IMR-90 (cell line): ENCODE measurements around the gene NOX3. TPM values are rescaled to one million over a fixed set of nuclear protein-coding genes. Genes with fewer than 3 reads are reported as not detected.

Experiments
- ATAC-seq: fragments of 200-7000 bp; cut with Tn5 transposase; 2 replicates; pipeline ENCODE4 v1.9.1; 2020; ENCODE audit warnings: low read depth, mild to moderate bottlenecking, moderate library complexity
- BruUV-seq: library from RNA; stranded (reverse); fragments of 400-500 nt; replicated peaks from 2 replicates; lab custom pipeline; 2021; lab: Mats Ljungman, UMichigan
- CTCF ChIA-PET: fragments of 300-600 bp; formaldehyde crosslinking; extraction: SDS; loops from one replicate; lab custom pipeline; 2021; ENCODE audit warnings: antibody characterized with exemption; lab: Yijun Ruan, JAX
- POLR2A ChIA-PET: fragments of 300-600 bp; sonication (Branson Sonifier 250); formaldehyde crosslinking; loops from one replicate; lab custom pipeline; 2022; ENCODE audit warnings: antibody characterized with exemption; ENCODE audit not compliant: unreplicated experiment; lab: Charles Lee
- DNase-seq: peaks from one replicate; pipeline ENCODE4 v3.0.0; 2013
- H2AFZ ChIP-seq: replicated peaks from 2 replicates; pipeline ENCODE3; 2013; ENCODE audit warnings: low read length, mild to moderate bottlenecking; ENCODE audit not compliant: poor library complexity
- H2AK5ac ChIP-seq: 2 replicates; pipeline ENCODE4 v1.6.1; 2013; ENCODE audit warnings: low read depth, low read length, inconsistent platforms
- H2AK9ac ChIP-seq: replicated peaks from 2 replicates; pipeline ENCODE3; 2013; ENCODE audit warnings: mild to moderate bottlenecking, low read depth, low read length, moderate library complexity; ENCODE audit not compliant: poor library complexity
- H2BK120ac ChIP-seq: 2 replicates; pipeline ENCODE4 v1.6.1; 2013; ENCODE audit warnings: low read depth, low read length, inconsistent platforms
- H2BK15ac ChIP-seq: 3 replicates; pipeline ENCODE4 v1.6.1; 2013; ENCODE audit warnings: low read depth, low read length, inconsistent platforms
- H2BK20ac ChIP-seq: 2 replicates; pipeline ENCODE4 v1.6.1; 2013; ENCODE audit warnings: low read depth, mild to moderate bottlenecking, inconsistent platforms, low read length, moderate library complexity
- H2BK5ac ChIP-seq: 2 replicates; pipeline ENCODE4 v1.6.1; 2013; ENCODE audit warnings: mild to moderate bottlenecking, low read depth, low read length, inconsistent platforms; ENCODE audit not compliant: poor library complexity, severe bottlenecking
- H3K14ac ChIP-seq: replicated peaks from 2 replicates; pipeline ENCODE4 v1.6.1; 2013; ENCODE audit warnings: low read depth, low read length, inconsistent platforms
- H3K18ac ChIP-seq: 2 replicates; pipeline ENCODE4 v1.6.1; 2013; ENCODE audit warnings: low read depth, low read length, control low read depth
- H3K23ac ChIP-seq: 2 replicates; pipeline ENCODE4 v1.6.1; 2013; ENCODE audit warnings: low read depth, low read length, inconsistent platforms
- H3K27ac ChIP-seq: 2 replicates; pipeline ENCODE4 v1.5.1; 2013; ENCODE audit warnings: mild to moderate bottlenecking, control low read depth, low read length; ENCODE audit not compliant: insufficient read depth
- H3K27me3 ChIP-seq: 2 replicates; pipeline ENCODE4 v1.6.1; 2013; ENCODE audit warnings: low read length; ENCODE audit not compliant: control insufficient read depth, insufficient read depth
- H3K36me3 ChIP-seq: 2 replicates; pipeline ENCODE4 v1.6.1; 2013; ENCODE audit warnings: low read length, mixed read lengths; ENCODE audit not compliant: control insufficient read depth, insufficient read depth
- H3K4ac ChIP-seq: 2 replicates; pipeline ENCODE4 v1.6.1; 2013; ENCODE audit warnings: low read depth, low read length, inconsistent platforms
- H3K4me1 ChIP-seq: 2 replicates; pipeline ENCODE4 v1.6.1; 2013; ENCODE audit warnings: low read length, mixed read lengths; ENCODE audit not compliant: control insufficient read depth, insufficient read depth
- H3K4me2 ChIP-seq: 2 replicates; pipeline ENCODE4 v1.6.1; 2013; ENCODE audit warnings: low read depth, mild to moderate bottlenecking, control low read depth, low read length, moderate library complexity
- H3K4me3 ChIP-seq: 2 replicates; pipeline ENCODE4 v1.5.1; 2013; ENCODE audit warnings: low read depth, mild to moderate bottlenecking, control low read depth, low read length, moderate library complexity; ENCODE audit not compliant: insufficient read depth
- H3K56ac ChIP-seq: 2 replicates; pipeline ENCODE4 v1.6.1; 2013; ENCODE audit warnings: low read length, inconsistent platforms; ENCODE audit not compliant: insufficient read depth; ENCODE audit errors: extremely low read depth
- H3K79me1 ChIP-seq, 2 experiments: 2 replicates each; pipeline ENCODE4 v1.6.1; 2013; ENCODE audit warnings: low read length in 2 of 2, inconsistent platforms in 1 of 2, low read depth in 1 of 2
- H3K9ac ChIP-seq: 2 replicates; pipeline ENCODE4 v1.6.1; 2013; ENCODE audit warnings: low read depth, low read length, control low read depth
- H3K9me1 ChIP-seq: 2 replicates; pipeline ENCODE4 v1.6.1; 2013; ENCODE audit warnings: low read length, inconsistent platforms; ENCODE audit not compliant: insufficient read depth
- H3K9me3 ChIP-seq: 2 replicates; pipeline ENCODE4 v1.6.1; 2013; ENCODE audit warnings: low read length; ENCODE audit not compliant: control insufficient read depth, insufficient read depth
- H4K20me1 ChIP-seq: 2 replicates; pipeline ENCODE4 v1.6.1; 2013; ENCODE audit warnings: low read length, inconsistent platforms; ENCODE audit not compliant: insufficient read depth
- H4K5ac ChIP-seq: 2 replicates; pipeline ENCODE4 v1.6.1; 2013; ENCODE audit warnings: mild to moderate bottlenecking, low read depth, low read length, control low read depth
- H4K8ac ChIP-seq, 2 experiments: 2 replicates each; pipeline ENCODE4 v1.6.1; 2013; ENCODE audit warnings: low read depth in 2 of 2, low read length in 2 of 2, control low read depth in 1 of 2, inconsistent platforms in 1 of 2
- H4K91ac ChIP-seq: 2 replicates; pipeline ENCODE4 v1.6.1; 2013; ENCODE audit warnings: low read depth, low read length, inconsistent platforms; ENCODE audit not compliant: insufficient read depth
- BHLHE40 ChIP-seq: fragments of 150-350 bp; IDR thresholded peaks from 2 replicates; pipeline ENCODE4 v1.6.1; 2016; ENCODE audit warnings: mild to moderate bottlenecking, low read depth, low read length
- CEBPB ChIP-seq: IDR thresholded peaks from 2 replicates; pipeline ENCODE4 v1.6.1; 2012; ENCODE audit warnings: low read depth, low read length, improper control_type of control experiment
- CHD1 ChIP-seq: IDR thresholded peaks from 2 replicates; pipeline ENCODE4 v1.6.1; 2012; ENCODE audit warnings: low read depth, low read length, improper control_type of control experiment
- FOS ChIP-seq: fragments of 150-350 bp; IDR thresholded peaks from 2 replicates; pipeline ENCODE4 v1.6.1; 2016; ENCODE audit warnings: low read depth, low read length
- MAFK ChIP-seq: IDR thresholded peaks from 2 replicates; pipeline ENCODE4 v1.6.1; 2012; ENCODE audit warnings: low read depth, low read length, improper control_type of control experiment
- MAZ ChIP-seq: IDR thresholded peaks from 2 replicates; pipeline ENCODE4 v1.6.1; 2012; ENCODE audit warnings: low read depth, mild to moderate bottlenecking, low read length, improper control_type of control experiment, moderate library complexity, borderline replicate concordance
- MXI1 ChIP-seq: IDR thresholded peaks from 2 replicates; pipeline ENCODE4 v1.6.1; 2012; ENCODE audit warnings: low read depth, mild to moderate bottlenecking, low read length, moderate library complexity, borderline replicate concordance
- NFE2L2 ChIP-seq: fragments of 150-350 bp; IDR thresholded peaks from 2 replicates; pipeline ENCODE4 v1.6.1; 2016; ENCODE audit warnings: low read depth, mild to moderate bottlenecking, low read length
- POLR2A ChIP-seq: IDR thresholded peaks from 2 replicates; pipeline ENCODE4 v1.6.1; 2012; ENCODE audit warnings: mild to moderate bottlenecking, low read depth, low read length
- RAD21 ChIP-seq: IDR thresholded peaks from 2 replicates; pipeline ENCODE4 v1.6.1; 2012; ENCODE audit warnings: low read length, improper control_type of control experiment
- RCOR1 ChIP-seq: IDR thresholded peaks from 2 replicates; pipeline ENCODE4 v1.6.1; 2012; ENCODE audit warnings: mild to moderate bottlenecking, low read length, improper control_type of control experiment; ENCODE audit not compliant: insufficient replicate concordance
- RFX5 ChIP-seq: IDR thresholded peaks from 2 replicates; pipeline ENCODE4 v1.8.0; 2012; ENCODE audit warnings: low read depth, mild to moderate bottlenecking, low read length, moderate library complexity
- SMC3 ChIP-seq: fragments of 150-350 bp; IDR thresholded peaks from 2 replicates; pipeline ENCODE4 v1.6.1; 2016; ENCODE audit warnings: low read depth, mild to moderate bottlenecking, antibody characterized with exemption, low read length, moderate library complexity
- WGBS, 2 experiments: methylation state at CpG; one replicate each; pipeline versions ENCODE4 v1.1.5 to v1.1.7; 2013; ENCODE audit warnings: missing lambda C conversion rate in 2 of 2; ENCODE audit not compliant: insufficient read length in 1 of 2; ENCODE audit errors: extremely low coverage in 2 of 2; 5-methylcytosine and 5-hydroxymethylcytosine counted together
- dilution Hi-C: fragments of 300-500 bp; cut with HindIII; formaldehyde crosslinking; loops from one replicate; pipeline ENCODE4 v1.14.3; 2018; ENCODE audit warnings: low sequenced_read_pairs; ENCODE audit not compliant: unreplicated experiment
- in situ Hi-C: fragments of 300-500 bp; cut with MboI; formaldehyde crosslinking; loops from 3 replicates; pipeline ENCODE4 v1.14.3; 2019; ENCODE audit warnings: low sequenced_read_pairs, inconsistent platforms, mixed read lengths
- intact Hi-C: fragments of 100-400 bp; cut with micrococcal nuclease; formaldehyde crosslinking; loops from 2 replicates; pipeline ENCODE4 v1.10.0; 2022
- polyA plus RNA-seq, 3 experiments: library from polyadenylated mRNA; depleted of rRNA; stranded (reverse); fragments of >200 nt; gene quantifications; 2 replicates each; pipeline ENCODE4 v1.2.3, GENCODE V29; 2012; ENCODE audit warnings: low replicate concordance in 1 of 3
- total RNA-seq: library from RNA; depleted of rRNA; stranded (reverse); fragments of >200 nt; gene quantifications from 2 replicates; pipeline ENCODE4 v1.2.3, GENCODE V29; 2012
- TF ChIP-seq, protein P1 (sequence below): conservative IDR thresholded peaks from 2 replicates; pipeline ENCODE4 v1.5.1; 2012; ENCODE audit warnings: mild to moderate bottlenecking, low read depth, low read length, improper control_type of control experiment
- TF ChIP-seq, protein P2 (sequence below): fragments of 150-350 bp; IDR thresholded peaks from 2 replicates; pipeline ENCODE4 v1.6.1; 2017; ENCODE audit warnings: mild to moderate bottlenecking, antibody characterized with exemption, low read length, low read depth
- TF ChIP-seq, protein P3 (sequence below): fragments of 150-350 bp; IDR thresholded peaks from 2 replicates; pipeline ENCODE4 v1.6.1; 2016; ENCODE audit warnings: low read depth, mild to moderate bottlenecking, low read length, moderate library complexity, borderline replicate concordance

NOX3 gene
- total and polyA plus RNA-seq, 2 of the 4 experiments (the other 2 are of a cell fraction) = not detected

DNA sequence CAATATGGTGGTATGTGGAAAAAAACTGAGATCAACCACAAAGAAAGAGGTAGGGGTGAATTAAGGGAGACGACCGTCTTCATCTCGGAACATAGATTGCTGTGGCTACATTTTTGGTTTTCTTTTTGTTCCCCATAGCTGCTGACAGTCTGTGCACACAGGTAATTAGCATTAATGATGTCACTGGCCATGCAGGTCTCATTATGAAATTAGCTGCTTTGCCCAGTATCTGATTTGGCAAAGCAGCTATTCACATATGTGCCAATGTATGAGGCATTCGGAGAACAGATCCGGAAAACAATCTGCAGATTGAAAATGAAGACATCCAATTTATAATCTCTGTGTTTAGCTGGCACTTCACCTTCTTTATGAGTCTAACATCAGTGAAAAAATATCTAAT is 13.1 kb downstream of the NOX3 start:
- no peak overlapping the region for H3K4me2 ChIP-seq
- ChIA-PET POLR2A (interaction anchor here (0.6 kb wide), 1 partner anchor 49 kb away, joined by 3 read pairs; no protein-coding TSS in a partner anchor), CTCF (no interaction called here)
- H4K20me1 ChIP-seq = no peaks in the 10 kb centered on the region
- H2AK5ac ChIP-seq = no peak overlapping the region
- no peak overlapping the region for H2BK5ac ChIP-seq
- in situ Hi-C loops = no loop called here
- no peaks in the 10 kb centered on the region for H3K79me1 ChIP-seq
- H3K36me3 ChIP-seq = no peaks in the 10 kb centered on the region
- no peak overlapping the region for H3K23ac ChIP-seq
- H3K4me3 ChIP-seq = no peak overlapping the region
- TF ChIP-seq RAD21 (no peak), POLR2A (no peak), RFX5 (no peak), CHD1 (no peak), RCOR1 (no peak), SMC3 (no peak), MXI1 (no peak), FOS (no peak), MAZ (no peak), MAFK (no peak), NFE2L2 (no peak), CEBPB (no peak), BHLHE40 (no peak)
- TF ChIP-seq, protein P1, sequence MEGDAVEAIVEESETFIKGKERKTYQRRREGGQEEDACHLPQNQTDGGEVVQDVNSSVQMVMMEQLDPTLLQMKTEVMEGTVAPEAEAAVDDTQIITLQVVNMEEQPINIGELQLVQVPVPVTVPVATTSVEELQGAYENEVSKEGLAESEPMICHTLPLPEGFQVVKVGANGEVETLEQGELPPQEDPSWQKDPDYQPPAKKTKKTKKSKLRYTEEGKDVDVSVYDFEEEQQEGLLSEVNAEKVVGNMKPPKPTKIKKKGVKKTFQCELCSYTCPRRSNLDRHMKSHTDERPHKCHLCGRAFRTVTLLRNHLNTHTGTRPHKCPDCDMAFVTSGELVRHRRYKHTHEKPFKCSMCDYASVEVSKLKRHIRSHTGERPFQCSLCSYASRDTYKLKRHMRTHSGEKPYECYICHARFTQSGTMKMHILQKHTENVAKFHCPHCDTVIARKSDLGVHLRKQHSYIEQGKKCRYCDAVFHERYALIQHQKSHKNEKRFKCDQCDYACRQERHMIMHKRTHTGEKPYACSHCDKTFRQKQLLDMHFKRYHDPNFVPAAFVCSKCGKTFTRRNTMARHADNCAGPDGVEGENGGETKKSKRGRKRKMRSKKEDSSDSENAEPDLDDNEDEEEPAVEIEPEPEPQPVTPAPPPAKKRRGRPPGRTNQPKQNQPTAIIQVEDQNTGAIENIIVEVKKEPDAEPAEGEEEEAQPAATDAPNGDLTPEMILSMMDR = no peak
- TF ChIP-seq, protein P2, sequence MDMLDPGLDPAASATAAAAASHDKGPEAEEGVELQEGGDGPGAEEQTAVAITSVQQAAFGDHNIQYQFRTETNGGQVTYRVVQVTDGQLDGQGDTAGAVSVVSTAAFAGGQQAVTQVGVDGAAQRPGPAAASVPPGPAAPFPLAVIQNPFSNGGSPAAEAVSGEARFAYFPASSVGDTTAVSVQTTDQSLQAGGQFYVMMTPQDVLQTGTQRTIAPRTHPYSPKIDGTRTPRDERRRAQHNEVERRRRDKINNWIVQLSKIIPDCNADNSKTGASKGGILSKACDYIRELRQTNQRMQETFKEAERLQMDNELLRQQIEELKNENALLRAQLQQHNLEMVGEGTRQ = no peak
- TF ChIP-seq, protein P3, sequence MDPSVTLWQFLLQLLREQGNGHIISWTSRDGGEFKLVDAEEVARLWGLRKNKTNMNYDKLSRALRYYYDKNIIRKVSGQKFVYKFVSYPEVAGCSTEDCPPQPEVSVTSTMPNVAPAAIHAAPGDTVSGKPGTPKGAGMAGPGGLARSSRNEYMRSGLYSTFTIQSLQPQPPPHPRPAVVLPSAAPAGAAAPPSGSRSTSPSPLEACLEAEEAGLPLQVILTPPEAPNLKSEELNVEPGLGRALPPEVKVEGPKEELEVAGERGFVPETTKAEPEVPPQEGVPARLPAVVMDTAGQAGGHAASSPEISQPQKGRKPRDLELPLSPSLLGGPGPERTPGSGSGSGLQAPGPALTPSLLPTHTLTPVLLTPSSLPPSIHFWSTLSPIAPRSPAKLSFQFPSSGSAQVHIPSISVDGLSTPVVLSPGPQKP = no peak
- no peaks in the 10 kb centered on the region for H3K27me3 ChIP-seq
- no peaks in the 10 kb centered on the region for H3K4me1 ChIP-seq
- H3K18ac ChIP-seq = no peak overlapping the region
- DNase-seq (no peak), ATAC-seq (no peak)
- H3K9me1 ChIP-seq = no peaks in the 10 kb centered on the region
- no peak overlapping the region for H2BK20ac ChIP-seq
- no peak overlapping the region for H2AFZ ChIP-seq
- no peaks in the 10 kb centered on the region for H3K9me3 ChIP-seq
- no peak overlapping the region for H2BK15ac ChIP-seq
- H4K91ac ChIP-seq = no peak overlapping the region
- H2BK120ac ChIP-seq = no peak overlapping the region
- no peak overlapping the region for H3K27ac ChIP-seq
- no peak overlapping the region for H3K4ac ChIP-seq
- no peak overlapping the region for H4K5ac ChIP-seq
- H3K9ac ChIP-seq = no peak overlapping the region
- dilution Hi-C loops = no loop called here
- 100% methylated on average over 3 of the region's 5 CpGs; no CpG with 5 or more reads in 1 of the 2 experiments for WGBS, 2 experiments
- no peak overlapping the region for H4K8ac ChIP-seq
- intact Hi-C loops = no loop called here
- H3K14ac ChIP-seq = no peak overlapping the region
- no peak overlapping the region for H2AK9ac ChIP-seq
- BruUV-seq = no TSS peak
- H3K56ac ChIP-seq = no peak overlapping the region
